LoVo (cell line): ENCODE results near the gene PPP1R26.
A peak's percentile ranks its signal among the peaks of the same experiment; 100 is the strongest.
"Not testable (repeated sequence)": the region's sequence is repeated elsewhere in the genome, so short reads cannot be mapped to it uniquely, and the experiment has no call there.

ENCODE experiments used
- DNase-seq: peaks from one replicate; pipeline ENCODE4 v3.0.0-alpha.2; 2016; ENCODE audit warnings: low spot score

Gene PPP1R26, protein sequence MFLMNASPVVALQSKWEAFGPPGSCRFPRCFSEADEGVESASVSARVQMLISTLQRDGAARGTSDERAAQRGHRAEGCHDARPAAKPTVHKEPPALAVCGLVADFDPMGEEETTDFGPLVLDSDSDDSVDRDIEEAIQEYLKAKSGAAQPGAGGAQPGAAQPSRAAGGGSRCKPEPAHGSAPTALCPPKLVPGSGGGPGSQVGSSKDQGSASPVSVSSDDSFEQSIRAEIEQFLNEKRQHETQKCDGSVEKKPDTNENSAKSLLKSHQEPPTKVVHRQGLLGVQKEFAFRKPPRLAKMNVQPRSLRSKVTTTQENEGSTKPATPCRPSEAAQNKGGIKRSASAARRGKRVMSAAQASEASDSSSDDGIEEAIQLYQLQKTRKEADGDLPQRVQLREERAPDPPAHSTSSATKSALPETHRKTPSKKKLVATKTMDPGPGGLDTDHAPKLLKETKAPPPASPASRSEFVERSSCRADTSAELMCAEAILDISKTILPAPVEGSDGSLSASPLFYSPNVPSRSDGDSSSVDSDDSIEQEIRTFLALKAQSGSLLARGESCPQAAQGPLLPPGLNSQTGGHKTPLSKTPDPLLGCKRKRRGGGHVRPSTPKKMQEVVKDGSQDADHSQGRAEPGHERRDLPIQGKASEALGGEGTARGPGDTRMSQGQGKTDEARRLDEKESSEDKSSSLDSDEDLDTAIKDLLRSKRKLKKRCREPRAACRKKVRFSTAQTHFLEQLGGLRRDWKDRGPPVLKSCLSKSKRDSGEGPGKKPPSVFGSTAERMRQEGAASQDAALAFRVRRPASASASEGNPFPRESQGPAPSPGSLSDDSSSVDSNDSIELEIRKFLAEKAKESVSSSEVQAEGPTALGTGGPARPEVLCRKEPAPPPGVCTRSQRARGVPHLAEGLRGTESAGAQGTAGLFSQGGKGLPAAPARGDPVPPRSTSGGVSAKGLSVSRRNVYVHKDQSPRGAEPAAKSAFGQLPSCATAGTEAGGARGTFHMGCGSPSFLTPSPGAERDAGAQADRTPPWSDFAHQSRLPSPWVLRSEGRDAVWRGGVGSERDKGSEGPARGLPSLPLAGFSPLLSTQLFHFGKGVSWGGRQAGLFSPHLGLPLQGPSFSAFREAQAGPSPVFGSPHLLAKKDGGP (N-terminal part only)

GRCh38 chr9:135479469-135480052 lies at the start of gene PPP1R26:
TSS of gene PPP1R26 (plus strand) at chr9:135479782. CDS start at chr9:135484511, 4,729 bp downstream.
- DNase-seq: peak; percentile 44

DNA sequence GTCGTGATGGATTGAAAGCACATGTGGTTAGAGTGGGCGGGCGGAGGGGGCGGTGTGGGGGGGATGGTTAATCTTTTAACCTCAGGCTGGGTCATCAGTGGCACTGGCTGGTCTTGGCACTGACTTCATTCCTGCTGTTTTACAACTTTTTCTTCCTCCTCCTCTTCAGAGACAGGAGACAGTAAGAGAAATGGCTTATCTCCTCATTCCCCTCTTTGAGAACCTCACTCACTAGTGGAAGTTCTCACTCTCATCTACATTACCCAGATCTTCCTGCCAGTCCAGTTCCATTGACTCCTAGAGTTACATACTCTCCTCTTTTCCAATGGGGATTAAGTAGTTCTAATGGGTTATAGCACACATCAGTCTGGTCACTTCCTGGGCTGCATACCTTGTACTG lies 42.3 kb upstream of the PPP1R26 start:
- no peak for DNase-seq

DNA sequence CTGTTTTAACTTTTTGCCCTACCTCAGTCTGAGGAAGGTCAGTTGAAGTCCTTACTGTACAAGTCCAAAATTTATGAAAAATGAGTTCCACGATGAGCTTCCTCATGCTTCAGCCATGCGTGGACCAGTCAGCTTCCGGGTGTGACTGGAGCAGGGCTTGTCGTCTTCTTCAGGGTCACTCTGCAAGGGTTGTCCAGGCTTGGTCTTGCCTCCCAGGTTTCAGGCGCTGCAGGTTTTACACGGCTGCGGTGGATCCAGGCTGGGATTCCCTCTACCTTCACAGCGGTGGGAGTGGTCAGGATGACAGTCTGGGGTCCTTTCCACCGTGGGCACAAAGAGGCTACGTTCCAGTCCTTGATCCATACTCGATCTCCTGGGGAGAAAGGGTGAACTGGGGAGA lies 41.9 kb upstream of the PPP1R26 start:
- not testable (repeated sequence) for DNase-seq

DNA sequence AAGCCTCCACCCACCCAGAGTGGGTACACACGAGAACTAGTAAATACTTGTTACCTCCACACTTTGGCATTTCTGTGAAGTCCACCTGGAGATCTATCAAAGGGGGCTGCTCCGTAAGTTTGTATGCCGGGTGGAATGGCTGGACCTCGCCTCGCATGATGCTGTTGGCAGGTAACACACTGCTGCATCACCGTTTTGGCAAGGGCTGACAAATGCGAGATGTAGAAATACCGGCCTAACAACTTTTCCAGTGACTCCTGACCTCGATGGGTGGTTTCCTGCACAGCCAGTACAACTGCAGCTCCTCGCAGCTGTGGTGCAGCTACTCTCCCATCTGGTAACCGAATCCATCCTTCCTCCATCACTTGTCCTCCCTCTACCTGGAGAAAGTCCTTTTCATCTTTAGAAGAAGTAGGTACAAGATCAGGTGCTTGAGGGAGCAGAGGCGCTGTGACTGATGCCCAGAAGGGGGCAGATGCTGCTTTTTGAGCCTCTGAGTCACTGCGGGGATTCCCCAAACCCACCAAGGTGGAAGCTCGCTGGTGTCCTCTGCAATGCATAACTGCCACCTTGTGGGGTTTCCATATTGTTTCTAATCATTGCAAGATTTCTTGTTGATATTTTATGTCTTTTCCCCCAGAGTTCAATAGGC lies 40.9 kb upstream of the PPP1R26 start:
- not testable (repeated sequence) for DNase-seq

- not testable (repeated sequence) for DNase-seq
Measured at GRCh38 chr9:135439514-135439913, 40.1 kb upstream of the PPP1R26 start.

GRCh38 chr9:135439916-135440315 lies 39.7 kb upstream of the PPP1R26 start:
- DNase-seq: no peak

DNA sequence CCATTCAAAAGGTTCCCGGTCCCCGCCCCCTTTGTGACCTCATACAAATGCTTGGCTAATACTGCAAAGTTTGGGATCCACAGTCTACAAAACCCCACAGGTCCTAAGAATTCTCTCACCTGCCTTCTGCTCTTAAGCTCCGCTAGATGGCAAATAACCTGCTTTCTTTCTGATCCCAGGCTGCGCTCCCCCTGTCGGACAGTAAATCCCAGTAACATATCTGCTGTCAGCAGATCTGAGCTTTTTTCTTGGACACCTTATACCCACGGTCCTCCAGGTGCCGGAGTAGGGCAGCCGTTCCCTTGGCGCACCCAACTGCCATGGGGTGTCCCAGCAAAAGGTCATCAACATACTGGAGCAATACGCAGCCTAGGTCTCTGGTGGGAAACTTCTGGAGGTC lies 39.0 kb upstream of the PPP1R26 start:
- DNase-seq: peak; percentile 35

DNA sequence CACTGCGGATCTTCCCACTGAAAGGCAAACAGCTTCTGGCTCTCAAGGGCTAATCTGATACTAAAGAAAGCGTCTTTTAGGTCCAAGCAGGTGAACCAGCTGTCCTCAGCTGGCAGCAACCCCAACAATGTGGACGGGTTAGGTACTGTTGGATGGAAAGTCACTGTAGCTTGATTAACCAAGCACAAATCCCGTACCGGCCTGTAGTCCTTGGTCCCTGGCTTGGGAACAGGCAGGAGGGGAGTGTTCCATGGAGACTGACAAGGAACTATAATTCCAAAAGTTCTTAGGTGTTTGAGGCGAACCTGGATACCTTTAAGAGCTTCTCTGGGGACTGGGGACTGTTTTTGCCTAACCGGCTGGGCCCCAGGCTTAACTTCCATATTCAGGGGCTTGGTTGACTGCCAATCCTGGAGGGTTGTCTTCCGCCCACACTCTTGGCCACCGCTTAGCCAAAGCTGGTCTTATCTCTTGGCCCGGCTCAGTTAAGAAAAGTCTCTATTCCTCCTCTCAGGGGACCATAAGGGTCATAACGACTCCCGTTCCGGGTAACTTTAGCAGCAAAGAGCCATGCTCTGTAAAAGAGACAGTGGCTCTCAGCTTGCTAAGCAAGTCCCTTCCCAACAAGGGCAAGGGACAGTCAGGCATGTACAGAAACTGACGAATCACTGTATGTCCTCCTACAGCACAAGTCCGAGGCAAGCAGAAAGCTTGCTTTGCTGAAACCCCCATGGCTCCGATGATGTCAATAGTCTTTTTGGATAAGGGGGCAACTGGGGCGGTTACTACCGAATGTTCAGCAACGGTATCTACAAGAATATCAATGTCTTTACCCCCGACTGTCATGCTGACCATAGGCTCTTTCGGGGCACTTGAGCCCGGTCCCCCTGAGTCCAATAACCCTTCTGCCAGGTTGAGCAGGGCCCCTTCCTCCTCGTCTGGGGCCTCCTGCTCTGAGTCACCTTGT lies 38.2 kb upstream of the PPP1R26 start:
- not testable (repeated sequence) for DNase-seq

DNA sequence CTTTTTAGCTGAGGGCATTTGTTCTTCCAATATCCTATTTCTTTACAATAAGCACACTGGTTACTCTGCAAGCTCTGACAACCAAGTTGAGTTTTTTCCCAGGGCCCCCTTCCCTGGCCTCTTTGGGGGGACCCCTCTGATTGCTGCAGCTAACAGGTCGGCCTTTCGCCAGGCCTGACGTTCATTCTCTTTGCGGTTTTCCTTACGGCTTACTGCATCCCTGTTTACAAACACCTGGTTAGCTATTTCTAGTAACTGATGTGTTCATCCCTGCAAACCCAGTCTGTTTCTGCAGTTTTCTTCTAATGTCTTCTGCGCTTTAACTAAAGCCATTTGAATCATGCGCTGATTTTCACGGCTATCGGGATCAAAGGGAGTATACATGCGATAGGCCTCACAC lies 37.5 kb upstream of the PPP1R26 start:
- no peak for DNase-seq

- DNase-seq: no peak
Measured at GRCh38 chr9:135443797-135444425, 35.7 kb upstream of the PPP1R26 start.

GRCh38 chr9:135447126-135447525 lies 32.5 kb upstream of the PPP1R26 start:
- no peak for DNase-seq

GRCh38 chr9:135448663-135449100 lies 30.9 kb upstream of the PPP1R26 start:
- DNase-seq: no peak

GRCh38 chr9:135449532-135449931 lies 30.1 kb upstream of the PPP1R26 start:
- DNase-seq: not testable (repeated sequence)

DNA sequence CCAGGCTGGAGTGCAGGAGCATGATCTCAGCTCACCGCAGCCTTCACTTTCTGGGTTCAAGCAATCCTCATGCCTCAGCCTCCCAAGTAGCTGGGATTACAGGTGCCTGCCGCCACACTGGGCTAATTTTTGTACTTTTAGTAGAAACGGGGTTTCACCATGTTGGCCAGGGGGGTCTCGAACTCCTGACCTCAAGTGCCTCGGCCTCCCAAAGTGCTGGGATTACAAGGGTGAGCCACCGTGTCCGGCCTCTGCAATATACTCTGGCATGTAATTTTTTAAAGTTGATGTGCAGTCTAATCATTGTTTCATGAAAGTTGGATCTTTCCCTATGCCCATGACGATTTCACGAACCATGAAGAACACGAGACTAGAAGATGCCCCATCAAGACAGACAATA lies 28.6 kb upstream of the PPP1R26 start:
- DNase-seq: no peak

- not testable (repeated sequence) for DNase-seq
Measured at GRCh38 chr9:135451909-135452308, 27.7 kb upstream of the PPP1R26 start.

GRCh38 chr9:135454737-135455136 lies 24.8 kb upstream of the PPP1R26 start:
- DNase-seq: no peak

DNA sequence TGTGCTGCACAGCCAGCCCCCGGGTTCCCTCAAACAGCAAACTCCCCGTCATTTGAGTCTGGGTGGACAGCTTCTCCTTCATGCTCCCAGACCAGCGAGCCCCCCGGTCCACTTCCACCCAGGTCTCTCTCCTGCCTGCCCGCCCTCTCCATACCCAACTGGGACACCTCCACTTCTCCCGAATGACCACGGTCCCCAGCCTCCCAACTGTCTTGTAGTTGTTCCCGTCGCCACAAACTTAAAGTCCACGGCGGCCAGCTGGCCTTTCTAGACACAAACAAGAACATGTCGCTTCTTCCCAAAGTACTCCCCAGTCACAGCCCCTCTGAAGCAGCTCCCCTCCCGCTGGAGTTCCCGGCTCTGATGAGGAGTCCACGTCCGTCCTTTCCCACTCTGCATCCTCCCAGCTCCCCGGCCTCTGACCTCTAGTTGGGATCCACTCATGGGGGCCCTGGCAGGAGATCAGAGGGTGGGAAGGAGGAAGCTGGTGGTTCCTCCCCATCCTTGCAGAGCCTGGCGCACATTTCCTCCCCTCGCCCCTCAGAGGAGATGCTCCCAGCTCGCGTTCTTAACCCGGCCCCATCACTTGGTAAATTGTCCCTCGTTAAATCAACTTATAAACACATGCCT lies 24.1 kb upstream of the PPP1R26 start:
- no peak for DNase-seq

- DNase-seq: no peak
Measured at GRCh38 chr9:135456436-135457104, 23.0 kb upstream of the PPP1R26 start.

- not testable (repeated sequence) for DNase-seq
Measured at GRCh38 chr9:135458478-135458877, 21.1 kb upstream of the PPP1R26 start.
